Right lobe of liver (tissue), 4 donors: Measurements from ENCODE around the gene SPATC1L.

Experiments
- CTCF ChIP-seq, 4 donors: fragments of 200-600 bp in 3 of 4; fragments of 450-650 bp in 1 of 4; IDR thresholded peaks; one replicate each; pipeline versions ENCODE4 v1.5.1 to v1.8.0; 2016 to 2022; ENCODE audit warnings: antibody characterized with exemption in 4 of 4, mild to moderate bottlenecking in 2 of 4
- POLR2A ChIP-seq: fragments of 450-650 bp; IDR thresholded peaks from one replicate; pipeline ENCODE4 v1.6.1; 2017; ENCODE audit warnings: antibody characterized with exemption, mild to moderate bottlenecking
- donor health status: DM: no; HTN: no; CAD: no.
- donor health status: DM: no; HTN: no; CAD: no.
- donor health status: DM: no; HTN: yes; CAD: no.

- TF ChIP-seq CTCF (IDR thresholded peaks at IDR 0.05): no peak
- TF ChIP-seq POLR2A: no peak
These were observed 42.8 kb upstream of the SPATC1L start for GRCh38 chr21:46226920-46227599.
